ENCODE measurements around the gene TMEM218. TPM values are rescaled to one million over a fixed set of nuclear protein-coding genes. Genes with fewer than 3 reads are reported as not detected.

TMEM218 gene
- total RNA-seq, 2 donors from 2014 or later, result 17.9 to 18.2 TPM

DNA sequence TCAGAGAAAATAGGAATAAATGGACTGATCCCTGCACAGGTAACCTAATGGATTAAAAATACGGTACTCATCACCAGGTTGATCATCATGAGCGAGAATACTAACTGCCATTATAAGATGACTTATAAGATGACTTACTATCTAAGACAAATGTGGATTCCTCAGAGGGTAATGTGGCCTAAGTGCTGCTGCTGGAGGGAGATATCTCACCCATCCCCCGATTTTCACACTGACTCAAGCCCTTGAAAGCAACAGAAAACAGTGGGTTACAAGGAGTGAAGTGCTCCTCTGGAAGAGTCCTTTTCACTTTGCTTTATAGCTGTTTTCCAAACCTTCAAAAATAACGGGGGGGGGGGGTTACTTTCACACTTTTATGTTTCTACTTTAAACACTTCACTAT is 920 bp downstream of the TMEM218 start:
- Mint-ChIP-seq H3K36me3 (ENCODE audit: low read depth) (peaks cover 8% of the 10 kb centered on the region), H3K4me3 (peak overlapping the region; percentile 95), H3K9me3 (peaks cover 18% of the 10 kb centered on the region), H3K27ac (peak overlapping the region; percentile 97), H3K27me3 (ENCODE audit: insufficient read depth) (peaks cover 12% of the 10 kb centered on the region), H3K4me1 (peaks cover 10% of the 10 kb centered on the region)
- peak; percentile 72 for DNase-seq
- H3K27ac ChIP-seq (ENCODE audit: low read depth, low read length), result no peak overlapping the region
- H3K9me3 ChIP-seq (ENCODE audit: control insufficient read depth, low read length), result peaks cover 10% of the 10 kb centered on the region
- TF ChIP-seq, protein P1, sequence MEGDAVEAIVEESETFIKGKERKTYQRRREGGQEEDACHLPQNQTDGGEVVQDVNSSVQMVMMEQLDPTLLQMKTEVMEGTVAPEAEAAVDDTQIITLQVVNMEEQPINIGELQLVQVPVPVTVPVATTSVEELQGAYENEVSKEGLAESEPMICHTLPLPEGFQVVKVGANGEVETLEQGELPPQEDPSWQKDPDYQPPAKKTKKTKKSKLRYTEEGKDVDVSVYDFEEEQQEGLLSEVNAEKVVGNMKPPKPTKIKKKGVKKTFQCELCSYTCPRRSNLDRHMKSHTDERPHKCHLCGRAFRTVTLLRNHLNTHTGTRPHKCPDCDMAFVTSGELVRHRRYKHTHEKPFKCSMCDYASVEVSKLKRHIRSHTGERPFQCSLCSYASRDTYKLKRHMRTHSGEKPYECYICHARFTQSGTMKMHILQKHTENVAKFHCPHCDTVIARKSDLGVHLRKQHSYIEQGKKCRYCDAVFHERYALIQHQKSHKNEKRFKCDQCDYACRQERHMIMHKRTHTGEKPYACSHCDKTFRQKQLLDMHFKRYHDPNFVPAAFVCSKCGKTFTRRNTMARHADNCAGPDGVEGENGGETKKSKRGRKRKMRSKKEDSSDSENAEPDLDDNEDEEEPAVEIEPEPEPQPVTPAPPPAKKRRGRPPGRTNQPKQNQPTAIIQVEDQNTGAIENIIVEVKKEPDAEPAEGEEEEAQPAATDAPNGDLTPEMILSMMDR (conservative IDR thresholded peaks at IDR 0.05), result no peak
- no peaks in the 10 kb centered on the region for H3K4me1 ChIP-seq (ENCODE audit: control insufficient read depth, insufficient read depth, low read length)
- peak overlapping the region; percentile 83 for H3K9ac ChIP-seq (ENCODE audit: extremely low read depth, low read length, poor library complexity, severe bottlenecking)
- WGBS, 2 experiments (ENCODE audit: insufficient coverage in 1 of 2, insufficient read length in 1 of 2), result 61 to 73% methylated on average over 3 of the region's 4 CpGs
- H3K27me3 ChIP-seq (ENCODE audit: control insufficient read depth, insufficient read depth, low read length, poor library complexity, severe bottlenecking), result no peaks in the 10 kb centered on the region
- no peaks in the 10 kb centered on the region for H3K36me3 ChIP-seq (ENCODE audit: control insufficient read depth, insufficient read depth, low read length)
- H3K4me3 ChIP-seq (ENCODE audit: low read length), result peak overlapping the region; percentile 91

DNA sequence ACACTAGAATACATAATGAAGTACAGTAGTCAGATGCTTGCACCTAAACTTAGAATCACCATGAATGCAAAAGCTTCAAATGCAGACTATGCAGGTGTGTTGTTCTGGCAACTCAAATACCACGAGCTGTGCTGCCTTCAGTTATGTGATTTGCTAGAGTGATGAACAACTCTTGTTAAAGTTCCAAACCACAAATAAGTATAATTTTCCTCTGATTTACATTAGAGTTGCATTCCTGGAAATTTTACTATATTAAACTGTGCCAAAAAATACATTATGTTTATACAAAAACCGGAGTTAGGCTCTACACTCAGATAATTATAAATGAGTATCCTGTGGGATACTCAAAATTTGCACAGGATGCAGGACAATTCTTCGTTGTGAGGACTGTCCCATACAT is 3.0 kb downstream of the TMEM218 start:
- no peak overlapping the region for H3K27ac Mint-ChIP-seq
- WGBS, 2 experiments (ENCODE audit: insufficient coverage in 1 of 2, insufficient read length in 1 of 2), result 98 to 100% methylated on average over 2 to 3 of the region's 3 CpGs
- peaks cover 4% of the 10 kb centered on the region for H3K27me3 Mint-ChIP-seq (ENCODE audit: insufficient read depth)
- H3K27me3 ChIP-seq (ENCODE audit: control insufficient read depth, insufficient read depth, low read length, poor library complexity, severe bottlenecking), result no peaks in the 10 kb centered on the region
- H3K27ac ChIP-seq (ENCODE audit: low read depth, low read length), result no peak overlapping the region
- H3K9ac ChIP-seq (ENCODE audit: extremely low read depth, low read length, poor library complexity, severe bottlenecking), result no peak overlapping the region
- peaks cover 21% of the 10 kb centered on the region for H3K9me3 Mint-ChIP-seq
- no peak for DNase-seq
- no peak overlapping the region for H3K4me3 Mint-ChIP-seq
- no peaks in the 10 kb centered on the region for H3K36me3 ChIP-seq (ENCODE audit: control insufficient read depth, insufficient read depth, low read length)
- H3K36me3 Mint-ChIP-seq (ENCODE audit: low read depth), result peaks cover 18% of the 10 kb centered on the region
- no peaks in the 10 kb centered on the region for H3K4me1 ChIP-seq (ENCODE audit: control insufficient read depth, insufficient read depth, low read length)
- peaks cover 10% of the 10 kb centered on the region for H3K9me3 ChIP-seq (ENCODE audit: control insufficient read depth, low read length)
- no peak overlapping the region for H3K4me3 ChIP-seq (ENCODE audit: low read length)
- TF ChIP-seq, protein P1 (conservative IDR thresholded peaks at IDR 0.05), result no peak
- peaks cover 10% of the 10 kb centered on the region for H3K4me1 Mint-ChIP-seq

DNA sequence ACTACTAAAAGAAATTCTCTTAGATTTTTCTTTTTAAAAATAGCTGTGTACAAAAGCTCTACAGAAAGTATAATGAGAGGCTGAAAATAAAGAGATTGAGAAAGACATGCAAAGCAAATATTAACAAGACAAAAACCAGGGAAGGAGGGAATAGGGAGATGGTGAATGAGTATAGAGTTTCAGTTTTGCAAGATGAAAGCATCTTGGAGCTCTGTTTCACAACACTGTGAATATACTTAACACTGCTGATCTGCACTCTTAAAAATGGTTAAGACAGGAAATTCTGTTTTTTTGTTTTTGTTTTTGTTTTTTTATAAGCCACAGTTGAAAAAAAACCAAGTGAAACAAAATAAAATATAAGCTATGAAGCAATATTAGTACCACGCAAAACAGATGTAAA is 5.5 kb downstream of the TMEM218 start:
- Histone ChIP-seq H3K27ac (ENCODE audit: low read depth, low read length) (no peak overlapping the region), H3K9me3 (ENCODE audit: control insufficient read depth, low read length) (peaks cover 10% of the 10 kb centered on the region), H3K4me3 (ENCODE audit: low read length) (no peak overlapping the region), H3K36me3 (ENCODE audit: control insufficient read depth, insufficient read depth, low read length) (peaks cover 2% of the 10 kb centered on the region), H3K9ac (ENCODE audit: extremely low read depth, low read length, poor library complexity, severe bottlenecking) (no peak overlapping the region), H3K27me3 (ENCODE audit: control insufficient read depth, insufficient read depth, low read length, poor library complexity, severe bottlenecking) (no peaks in the 10 kb centered on the region), H3K4me1 (ENCODE audit: control insufficient read depth, insufficient read depth, low read length) (no peaks in the 10 kb centered on the region)
- no peak for DNase-seq
- no peak overlapping the region for H3K27ac Mint-ChIP-seq
- H3K9me3 Mint-ChIP-seq, result peaks cover 20% of the 10 kb centered on the region
- TF ChIP-seq, protein P1 (conservative IDR thresholded peaks at IDR 0.05), result no peak
- 60% methylated on average over 1 of the region's 1 CpG; no CpG with 5 or more reads in 1 of the 2 experiments for WGBS, 2 experiments (ENCODE audit: insufficient coverage in 1 of 2, insufficient read length in 1 of 2)
- H3K27me3 Mint-ChIP-seq (ENCODE audit: insufficient read depth), result no peaks in the 10 kb centered on the region
- H3K36me3 Mint-ChIP-seq (ENCODE audit: low read depth), result peaks cover 31% of the 10 kb centered on the region
- peaks cover 8% of the 10 kb centered on the region for H3K4me1 Mint-ChIP-seq
- no peak overlapping the region for H3K4me3 Mint-ChIP-seq

Measured in endodermal cell (in vitro differentiated cells).